Hematopoietic multipotent progenitor cell treated with erythropoietin and hydrocortisone succinate and interleukin-3 and kit ligand, for 4 days (in vitro differentiated cells): ENCODE results near the gene MEIS1.

Experiments used
- DNase-seq: peaks from one replicate; pipeline ENCODE4 v3.0.0-alpha.2; 2015

MEIS1 gene

GRCh38 chr2:66431846-66432587 is 2.9 kb upstream of the MEIS1 start:
- peak; percentile 53 for DNase-seq

- DNase-seq: peak; percentile 95
Observed at GRCh38 chr2:66432801-66433694, 1.9 kb upstream of the MEIS1 start.

- DNase-seq: no peak
Observed at GRCh38 chr2:66433695-66433944, 1.3 kb upstream of the MEIS1 start.

GRCh38 chr2:66433945-66434678 is 813 bp upstream of the MEIS1 start:
- DNase-seq: peak; percentile 78

GRCh38 chr2:66435549-66435875 is 587 bp downstream of the MEIS1 start:
- DNase-seq: no peak

GRCh38 chr2:66435963-66436362 is 1.0 kb downstream of the MEIS1 start:
- DNase-seq: no peak

- no peak for DNase-seq
Observed at GRCh38 chr2:66436581-66437001, 1.7 kb downstream of the MEIS1 start.

GRCh38 chr2:66437109-66437690 is 2.3 kb downstream of the MEIS1 start:
- DNase-seq: peak; percentile 75

- peak; percentile 70 for DNase-seq
Observed at GRCh38 chr2:66437691-66438497, 3.0 kb downstream of the MEIS1 start.

GRCh38 chr2:66438498-66438833 is 3.5 kb downstream of the MEIS1 start:
- peak; percentile 49 for DNase-seq

- DNase-seq: peak; percentile 54
Observed at GRCh38 chr2:66438891-66439811, 4.2 kb downstream of the MEIS1 start.

GRCh38 chr2:66439812-66440542 is 5.1 kb downstream of the MEIS1 start:
- peak; percentile 57 for DNase-seq

GRCh38 chr2:66440708-66441497 is 6.0 kb downstream of the MEIS1 start:
- DNase-seq: peak; percentile 53

GRCh38 chr2:66441581-66442320 is 6.8 kb downstream of the MEIS1 start:
- DNase-seq: no peak

GRCh38 chr2:66442516-66443185 is 7.7 kb downstream of the MEIS1 start:
- no peak for DNase-seq

- peak; percentile 46 for DNase-seq
Observed at GRCh38 chr2:66443186-66443978, 8.5 kb downstream of the MEIS1 start.

- peak; percentile 63 for DNase-seq
Observed at GRCh38 chr2:66443979-66444861, 9.3 kb downstream of the MEIS1 start.
